ENCODE data around the gene OTC.

DNA sequence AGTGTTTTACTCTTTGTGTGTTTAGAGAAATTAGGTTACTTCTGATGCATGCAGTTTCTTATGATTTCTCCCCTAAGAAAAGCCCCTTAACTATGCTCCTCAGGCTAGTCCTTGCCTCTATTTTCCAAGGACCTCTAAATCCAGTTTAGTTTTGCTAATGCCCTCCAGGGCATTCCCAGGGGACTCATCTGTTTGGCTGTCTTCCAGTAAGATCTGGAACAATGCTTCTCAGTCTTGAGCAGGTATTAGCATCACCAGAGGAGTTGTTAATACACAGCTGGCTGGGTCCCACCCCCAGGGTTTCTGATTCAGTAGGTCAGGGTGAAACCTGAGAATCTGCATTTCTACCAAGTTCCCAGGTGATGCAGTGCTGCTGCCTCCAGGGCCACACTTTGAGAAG, 56.9 kb downstream of the OTC start:
- TF ChIP-seq CTCF (IDR thresholded peaks at IDR 0.05; ENCODE audit: insufficient read depth, low read length) (no peak), POLR2AphosphoS5 (IDR thresholded peaks at IDR 0.05; ENCODE audit: low read depth) (no peak), GABPA (IDR thresholded peaks at IDR 0.05; ENCODE audit: low read depth) (no peak), SPI1 (IDR thresholded peaks at IDR 0.05; ENCODE audit: borderline replicate concordance, low read depth) (no peak)
- TF ChIP-seq, protein P1, sequence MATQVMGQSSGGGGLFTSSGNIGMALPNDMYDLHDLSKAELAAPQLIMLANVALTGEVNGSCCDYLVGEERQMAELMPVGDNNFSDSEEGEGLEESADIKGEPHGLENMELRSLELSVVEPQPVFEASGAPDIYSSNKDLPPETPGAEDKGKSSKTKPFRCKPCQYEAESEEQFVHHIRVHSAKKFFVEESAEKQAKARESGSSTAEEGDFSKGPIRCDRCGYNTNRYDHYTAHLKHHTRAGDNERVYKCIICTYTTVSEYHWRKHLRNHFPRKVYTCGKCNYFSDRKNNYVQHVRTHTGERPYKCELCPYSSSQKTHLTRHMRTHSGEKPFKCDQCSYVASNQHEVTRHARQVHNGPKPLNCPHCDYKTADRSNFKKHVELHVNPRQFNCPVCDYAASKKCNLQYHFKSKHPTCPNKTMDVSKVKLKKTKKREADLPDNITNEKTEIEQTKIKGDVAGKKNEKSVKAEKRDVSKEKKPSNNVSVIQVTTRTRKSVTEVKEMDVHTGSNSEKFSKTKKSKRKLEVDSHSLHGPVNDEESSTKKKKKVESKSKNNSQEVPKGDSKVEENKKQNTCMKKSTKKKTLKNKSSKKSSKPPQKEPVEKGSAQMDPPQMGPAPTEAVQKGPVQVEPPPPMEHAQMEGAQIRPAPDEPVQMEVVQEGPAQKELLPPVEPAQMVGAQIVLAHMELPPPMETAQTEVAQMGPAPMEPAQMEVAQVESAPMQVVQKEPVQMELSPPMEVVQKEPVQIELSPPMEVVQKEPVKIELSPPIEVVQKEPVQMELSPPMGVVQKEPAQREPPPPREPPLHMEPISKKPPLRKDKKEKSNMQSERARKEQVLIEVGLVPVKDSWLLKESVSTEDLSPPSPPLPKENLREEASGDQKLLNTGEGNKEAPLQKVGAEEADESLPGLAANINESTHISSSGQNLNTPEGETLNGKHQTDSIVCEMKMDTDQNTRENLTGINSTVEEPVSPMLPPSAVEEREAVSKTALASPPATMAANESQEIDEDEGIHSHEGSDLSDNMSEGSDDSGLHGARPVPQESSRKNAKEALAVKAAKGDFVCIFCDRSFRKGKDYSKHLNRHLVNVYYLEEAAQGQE (IDR thresholded peaks at IDR 0.05; ENCODE audit: insufficient replicate concordance, low read depth): no peak

Data from HL-60 (cell line).